Right ventricle myocardium superior (tissue), 1 donor: ENCODE results near the gene MSTO1. TPM values are rescaled to one million over a fixed set of nuclear protein-coding genes. Genes with fewer than 3 reads are reported as not detected.
A peak's percentile ranks its signal among the peaks of the same experiment; 100 is the strongest.
"Not testable (repeated sequence)": the region's sequence is repeated elsewhere in the genome, so short reads cannot be mapped to it uniquely, and the experiment has no call there.

Source experiments
- ATAC-seq: fragments of 200-7000 bp; cut with Tn5 transposase; one replicate; pipeline ENCODE4 v1.9.1; 2020; ENCODE audit warnings: mild to moderate bottlenecking; ENCODE audit not compliant: poor library complexity
- DNase-seq: peaks from one replicate; pipeline ENCODE4 v3.0.0-alpha.2; 2020
- intact Hi-C: fragments of 100-400 bp; cut with DNase I; formaldehyde crosslinking; loops from one replicate; pipeline ENCODE4 v1.11.2; 2022
- long read RNA-seq: library from polyadenylated mRNA; unstranded; transcript quantifications from one replicate; pipeline ENCODE4 v2.0.0, GENCODE V29; 2021
- total RNA-seq: library from RNA; stranded (reverse); fragmentation: NEBNext Ultra II Directional; extraction: Animal tissue kit (Norgen Biotek cat#: 25700); gene quantifications from one replicate; pipeline ENCODE4 v1.2.1, GENCODE V29; 2021
- donor health status: DM: no; HTN: yes; CAD: no; lungs with severe emphysema.

The MSTO1 gene
- 9.7 TPM for total RNA-seq
- long read RNA-seq, partial matches to known transcripts: 0 of 6 reads
- long read RNA-seq, other reads (novel, unspliced or antisense): 2 of 6 reads

DNA sequence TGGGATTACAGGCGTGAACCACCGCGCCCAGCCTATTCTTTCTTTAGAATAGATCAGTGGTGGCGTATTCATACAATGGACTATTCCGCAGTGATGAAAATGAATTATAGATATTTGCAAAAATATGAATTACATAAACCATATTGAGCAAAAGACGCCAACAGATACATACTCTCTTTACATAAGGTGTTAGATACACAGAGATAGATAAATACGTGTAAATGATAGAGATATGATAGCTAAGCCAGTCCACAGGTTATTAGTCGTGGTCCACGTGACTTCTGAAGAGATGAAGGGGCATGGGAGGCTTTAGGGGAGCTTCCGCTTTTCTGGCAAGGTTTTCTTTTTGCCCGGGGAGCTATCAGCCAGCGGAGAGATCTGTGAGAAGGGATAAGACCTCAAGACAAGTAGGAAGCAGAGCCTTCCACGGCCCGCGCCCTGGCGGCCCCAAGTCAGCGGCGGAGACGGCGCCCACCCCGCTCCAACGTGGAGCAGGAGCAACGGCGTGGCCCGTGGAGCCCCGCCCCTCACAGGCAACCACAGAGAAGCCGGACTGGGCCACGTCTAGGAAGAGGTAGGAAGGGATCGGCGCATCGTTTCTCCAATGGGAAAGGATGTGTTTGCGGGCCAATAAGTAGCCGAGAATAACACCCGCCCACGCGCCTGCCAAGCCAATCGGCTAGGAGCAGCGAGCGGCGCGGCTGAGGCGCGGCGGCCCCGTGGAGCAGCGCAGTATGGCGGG lies at the start of gene MSTO1:
TSS of gene MSTO1 (plus strand) at position 704 of the 742 bp plus-strand sequence. CDS start at position 735, 31 bp downstream.
- peak; percentile 98 for DNase-seq
- ATAC-seq: peak; percentile 98
- intact Hi-C loops: no loop called here

DNA sequence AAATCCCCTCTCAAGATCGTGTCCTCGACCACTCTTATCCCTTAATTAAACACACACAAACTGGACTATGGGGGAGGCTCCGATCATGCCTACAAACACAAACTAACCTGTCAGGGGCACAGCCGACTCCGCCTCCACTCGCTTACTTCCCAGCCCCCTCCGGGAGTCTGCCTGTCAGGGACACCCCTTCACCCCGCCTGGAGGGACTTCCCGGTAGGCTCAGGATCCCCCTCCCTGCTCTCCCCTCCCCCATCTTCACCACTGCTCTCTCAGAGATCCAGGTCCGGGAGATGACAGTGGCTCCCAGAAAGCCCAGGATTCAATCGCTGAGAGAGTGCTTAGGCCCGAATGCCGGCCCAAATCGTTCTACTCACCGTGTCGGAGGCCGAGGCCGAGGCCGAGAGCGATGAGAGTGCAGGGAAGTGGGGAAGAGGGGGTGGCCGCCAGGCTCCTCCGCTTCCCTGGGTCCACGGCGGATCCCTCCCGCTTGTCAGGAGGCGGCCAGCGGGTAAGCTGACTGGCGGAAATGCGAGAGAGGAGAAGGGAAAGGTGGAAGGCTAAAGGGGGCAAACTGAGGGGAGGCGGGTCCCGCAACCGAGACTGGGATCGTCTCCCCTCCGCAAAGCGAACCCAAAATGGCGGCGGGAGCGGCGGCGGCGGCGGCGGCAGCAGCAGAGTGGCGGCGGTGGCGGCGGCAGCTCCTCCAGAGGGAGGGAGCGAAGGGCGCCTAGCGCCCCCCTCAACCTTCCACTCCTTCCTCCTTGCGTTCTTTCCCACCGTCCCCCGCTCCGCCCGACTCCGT lies 48.0 kb upstream of the MSTO1 start:
- DNase-seq (peak; percentile 60), ATAC-seq (peak; percentile 47)
- intact Hi-C loops: not testable (repeated sequence)

DNA sequence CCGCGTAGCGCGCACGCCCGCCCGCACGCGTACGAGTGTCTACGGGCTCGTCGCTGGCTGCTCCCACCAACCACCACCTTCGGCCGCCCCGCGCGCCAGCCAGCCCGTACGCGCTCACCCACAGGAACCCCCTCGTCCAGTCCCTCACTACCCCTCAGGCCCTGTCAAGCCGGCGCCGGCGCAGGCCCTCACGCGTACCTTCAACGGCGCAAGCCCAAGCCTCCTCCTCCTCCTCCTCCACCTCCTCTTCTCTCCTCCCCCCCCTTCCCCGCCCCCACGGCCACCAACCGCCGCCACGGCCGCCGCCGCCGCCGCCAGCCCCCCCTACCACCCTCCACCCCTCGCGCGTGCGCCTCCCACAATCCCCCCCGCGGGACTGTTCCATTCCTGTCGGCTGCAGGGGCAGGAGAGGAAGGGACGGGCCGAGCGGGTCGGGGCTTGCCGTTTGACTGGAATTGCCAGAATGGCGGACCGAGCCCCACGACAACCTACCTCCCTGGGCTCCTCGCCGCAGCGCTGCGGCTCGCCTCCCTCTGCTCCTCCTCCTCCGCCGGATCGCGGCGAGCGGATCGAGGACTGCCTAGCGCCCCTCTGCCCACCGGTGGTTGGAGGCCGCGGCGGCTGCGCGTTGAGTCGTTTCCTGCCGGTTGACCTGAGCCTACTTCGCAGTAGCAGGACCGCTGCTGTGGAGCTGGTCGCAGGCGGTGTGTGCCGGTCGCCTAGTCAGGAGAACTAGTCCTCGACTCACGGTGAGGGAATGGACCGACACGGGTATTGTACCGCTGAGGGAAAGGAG lies 47.2 kb upstream of the MSTO1 start, which contains the start of gene ASH1L:
TSS of gene ASH1L (minus strand) at position 223 of the 796 bp plus-strand sequence. CDS start 41,284 bp downstream, outside the sequence.
- intact Hi-C loops: no loop called here
- ATAC-seq: peak; percentile 95
- peak; percentile 94 for DNase-seq

DNA sequence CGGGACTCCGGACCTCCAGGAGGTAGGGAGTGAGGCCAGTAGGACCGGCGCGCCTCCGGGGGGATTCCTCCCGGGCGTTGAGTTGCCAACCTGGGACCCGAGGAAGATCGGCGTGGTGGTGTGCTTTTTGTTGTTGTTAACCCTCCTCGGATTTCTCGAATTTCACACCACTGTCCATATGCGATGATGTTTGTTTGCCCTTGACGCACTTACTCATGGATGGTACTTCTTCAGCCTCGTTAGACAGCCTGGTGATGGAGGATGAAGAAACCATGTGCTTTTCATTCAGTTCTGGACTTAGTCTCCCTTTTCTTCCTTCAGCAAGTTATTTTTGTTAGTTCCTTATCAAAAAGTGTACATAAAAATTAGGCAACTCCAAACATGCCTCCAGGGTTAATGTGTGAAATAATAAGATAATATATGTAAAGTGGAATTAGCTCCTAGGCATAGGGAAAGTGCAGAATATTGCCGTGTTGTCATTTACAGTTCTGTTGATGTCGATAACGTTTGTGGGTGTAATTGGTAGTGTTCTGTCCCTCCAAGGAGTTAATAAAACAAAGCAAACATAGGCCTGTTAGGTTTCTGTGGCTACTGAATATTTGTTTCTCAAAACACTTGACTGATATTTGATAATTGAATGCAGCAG lies 46.5 kb upstream of the MSTO1 start:
- ATAC-seq, intact Hi-C loops, DNase-seq: not testable (repeated sequence)

DNA sequence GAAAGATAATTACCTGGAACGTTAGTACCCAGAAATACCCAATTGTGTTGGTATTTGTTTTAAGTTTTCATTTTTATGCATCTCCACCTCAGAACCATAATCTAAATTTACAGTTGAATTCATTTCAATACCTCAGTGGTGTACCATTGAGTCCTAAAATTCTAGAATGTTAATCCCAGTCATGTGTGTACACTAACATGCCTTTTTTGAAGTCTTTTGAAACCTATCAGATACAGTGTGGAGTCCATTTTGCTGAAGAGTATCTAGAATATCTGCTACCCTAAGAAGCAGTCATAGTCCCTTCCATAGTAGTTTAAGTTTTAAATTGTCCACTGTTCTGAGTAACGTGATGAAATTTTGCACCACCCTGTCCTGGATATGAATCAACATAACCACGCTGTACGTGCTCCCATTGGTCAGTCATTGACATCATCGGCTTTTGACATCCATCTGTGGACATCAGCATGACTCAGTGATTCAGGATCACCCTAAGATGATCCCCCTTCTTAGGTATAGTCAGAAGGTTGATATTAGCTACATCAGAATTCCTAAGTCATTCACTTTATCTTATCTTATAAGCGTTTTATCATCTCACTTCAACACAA lies 39.9 kb upstream of the MSTO1 start:
- intact Hi-C loops: no loop called here
- ATAC-seq: no peak
- DNase-seq: no peak

DNA sequence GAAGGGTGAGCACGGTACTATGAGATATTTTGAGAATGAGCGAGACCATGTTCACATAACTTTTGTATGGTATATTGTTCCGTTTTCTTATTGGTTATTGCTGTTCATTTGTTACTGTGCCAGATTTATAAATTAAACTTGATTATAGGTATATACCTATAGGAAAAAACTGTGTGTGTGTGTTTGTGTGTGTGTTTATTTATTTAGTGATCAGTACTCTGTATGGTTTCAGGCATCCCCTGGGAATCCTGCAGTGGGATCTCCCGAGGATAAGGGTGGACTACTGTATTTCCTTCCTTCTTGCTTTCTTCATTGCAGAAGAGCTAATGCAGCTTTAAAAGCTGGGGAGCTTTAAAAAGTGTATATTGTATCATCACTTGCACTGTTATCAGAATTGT lies 39.4 kb upstream of the MSTO1 start:
- DNase-seq (no peak), ATAC-seq (no peak)
- intact Hi-C loops: no loop called here

DNA sequence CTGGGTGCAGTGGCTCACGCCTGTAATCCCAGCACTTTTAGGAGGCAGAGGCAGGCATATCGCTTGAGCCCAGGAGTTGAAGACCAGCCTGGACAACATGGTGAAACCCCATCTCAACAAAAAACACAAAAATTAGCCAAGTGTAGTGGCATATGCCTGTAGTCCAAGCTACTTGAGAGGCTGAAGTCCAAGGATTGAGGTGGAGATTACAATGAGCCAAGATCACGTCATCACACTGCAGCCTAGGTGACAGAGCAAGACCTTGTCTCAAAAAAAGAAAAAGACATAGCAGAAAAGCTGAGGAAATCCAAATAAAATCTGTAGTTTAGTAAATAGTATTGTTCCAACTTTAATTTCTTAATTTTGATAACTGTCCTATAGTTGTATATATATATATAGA lies 35.9 kb upstream of the MSTO1 start:
- ATAC-seq: no peak
- no peak for DNase-seq
- intact Hi-C loops: no loop called here

DNA sequence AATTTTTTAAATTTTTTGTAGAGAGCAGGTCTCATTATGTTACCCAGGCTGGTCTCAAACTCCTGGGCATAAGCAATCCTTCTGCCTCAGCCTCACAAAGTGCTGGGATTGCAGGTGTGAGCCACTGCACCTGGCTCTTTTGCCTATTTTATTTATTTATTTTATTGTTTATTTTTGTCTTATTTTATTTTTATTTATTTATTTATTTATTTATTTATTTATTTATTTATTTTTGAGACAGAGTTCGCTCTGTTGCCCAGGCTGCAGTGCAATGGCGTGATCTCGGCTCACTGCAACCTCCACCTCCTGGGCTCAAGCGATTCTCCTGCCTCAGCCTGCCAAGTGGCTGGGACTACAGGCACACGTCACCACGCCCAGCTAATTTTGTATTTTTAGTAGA lies 34.4 kb upstream of the MSTO1 start:
- DNase-seq, intact Hi-C loops, ATAC-seq: not testable (repeated sequence)

DNA sequence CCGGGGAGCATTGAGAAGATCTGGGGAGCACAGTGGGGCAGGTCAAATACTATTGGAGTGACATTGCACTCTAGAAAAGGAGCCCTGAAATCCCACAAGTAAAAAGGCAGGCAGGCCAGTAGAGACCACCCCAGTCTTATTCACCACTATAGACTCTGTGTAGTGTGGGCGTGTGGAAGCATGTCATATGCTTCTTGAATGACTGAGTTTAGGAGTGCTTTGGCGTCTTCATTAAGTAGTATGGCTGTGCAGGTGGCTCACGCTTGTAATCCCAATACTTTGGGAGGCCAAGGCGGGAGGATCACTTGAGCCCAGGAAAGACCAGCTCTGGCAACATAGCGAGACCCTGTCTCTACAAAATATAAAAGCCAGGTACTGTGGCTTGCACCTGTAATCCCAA lies 26.2 kb upstream of the MSTO1 start:
- ATAC-seq, DNase-seq, intact Hi-C loops: not testable (repeated sequence)

DNA sequence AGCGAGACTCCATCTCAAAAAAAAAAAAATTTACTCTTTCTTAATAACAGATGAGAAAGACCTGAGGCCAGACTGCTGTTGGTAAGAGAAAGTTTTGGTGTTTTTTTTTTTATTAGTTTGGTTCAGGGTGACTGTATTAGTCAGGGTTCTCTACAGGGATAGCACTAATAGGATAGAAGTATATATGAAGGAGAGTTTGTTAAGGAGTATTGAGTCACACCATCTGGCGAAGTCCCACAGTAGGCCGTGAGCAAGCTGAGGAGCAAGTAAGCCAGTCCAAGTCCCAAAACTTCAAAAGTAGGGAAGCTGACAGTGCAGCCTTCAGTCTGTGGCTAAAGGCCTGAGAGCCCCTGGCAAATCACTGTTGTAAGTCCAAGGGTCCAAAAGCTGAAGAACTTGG lies 20.7 kb upstream of the MSTO1 start:
- DNase-seq, intact Hi-C loops, ATAC-seq: not testable (repeated sequence)

DNA sequence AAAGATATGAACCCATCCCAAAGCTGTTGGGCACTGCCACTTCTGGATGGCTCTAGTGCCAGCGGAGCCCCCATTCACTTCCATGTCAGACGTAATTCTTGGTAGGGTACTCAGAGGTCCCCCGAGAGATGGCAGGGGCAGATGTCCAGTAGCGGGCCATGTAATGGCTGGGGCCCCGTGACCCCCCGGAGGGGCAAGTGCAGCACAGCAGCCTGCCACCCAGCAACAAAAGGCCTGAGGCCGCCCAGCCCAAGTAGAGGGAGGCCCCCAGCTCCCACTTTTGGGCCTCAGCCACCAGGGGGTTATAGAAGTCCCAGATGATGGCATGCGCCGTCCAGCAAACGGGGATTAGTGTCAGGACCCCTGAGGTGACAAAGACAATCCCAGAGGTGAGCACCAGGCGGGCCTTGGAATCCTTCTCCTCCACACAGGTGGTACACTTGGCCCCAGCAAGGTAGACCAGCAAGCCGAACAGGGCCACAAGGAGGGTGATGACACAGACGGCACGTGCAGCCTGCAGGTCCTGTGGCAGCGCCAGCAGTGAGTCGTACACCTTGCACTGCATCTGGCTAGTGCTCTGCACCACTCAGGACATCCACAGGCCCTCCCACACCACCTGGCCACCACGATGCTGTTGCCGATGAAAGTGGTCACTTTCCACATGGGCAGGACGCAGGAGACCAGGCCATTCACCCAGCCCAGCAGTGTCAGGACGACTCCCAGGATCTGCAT lies 19.3 kb upstream of the MSTO1 start:
- DNase-seq, ATAC-seq: not testable (repeated sequence)
- intact Hi-C loops: loop anchor here (5.0 kb wide), 1 partner anchor 338 kb away; no protein-coding TSS in a partner anchor

DNA sequence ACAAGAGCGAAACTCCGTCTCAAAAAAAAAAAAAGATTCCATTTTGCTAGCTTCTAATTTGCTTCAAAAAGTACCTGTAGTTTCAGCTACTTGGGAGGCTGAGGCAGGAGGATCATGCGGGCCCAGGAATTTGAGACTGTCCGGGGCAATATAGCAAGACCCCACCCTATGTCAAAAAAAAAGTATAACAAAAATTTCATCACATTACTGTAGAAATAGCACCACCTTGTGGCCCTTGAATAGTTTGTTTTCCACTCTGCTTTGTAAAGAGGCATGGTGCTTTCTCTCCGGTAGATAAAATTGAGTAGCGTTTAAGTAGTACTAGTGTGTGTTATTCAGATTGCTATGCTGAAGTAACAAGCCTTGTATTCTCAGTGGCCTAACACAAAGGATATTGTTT lies 18.2 kb upstream of the MSTO1 start:
- intact Hi-C loops: loop anchor here (5.0 kb wide), 1 partner anchor 339 kb away; no protein-coding TSS in a partner anchor
- DNase-seq (no peak), ATAC-seq (peak; percentile 77)

DNA sequence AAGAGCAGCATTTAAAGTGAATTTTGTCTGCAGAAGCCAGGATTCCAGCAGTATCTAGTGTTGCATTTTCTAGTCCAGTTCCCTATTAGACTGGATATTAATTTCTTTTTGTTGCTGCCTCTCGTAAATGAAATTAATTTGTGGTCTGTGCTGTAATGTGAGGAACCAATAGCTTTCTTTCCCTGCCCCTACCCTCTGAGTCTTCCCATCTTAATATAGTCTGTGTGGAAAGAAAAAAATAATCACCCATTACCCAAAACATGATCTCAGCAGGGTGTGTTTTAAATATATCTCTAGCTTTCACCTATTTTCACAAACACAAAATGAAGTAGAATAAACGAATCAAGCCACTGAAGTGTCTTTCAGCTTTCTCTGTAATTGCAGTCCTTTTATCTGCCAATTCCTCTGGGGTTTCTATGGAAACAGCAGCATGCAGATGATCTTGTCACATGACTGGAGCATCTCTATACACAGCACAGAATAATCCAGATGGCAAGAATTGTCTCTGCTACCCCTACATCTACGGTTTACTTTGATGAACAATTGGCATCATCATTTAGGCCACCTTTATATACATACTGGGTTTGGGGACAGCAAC lies 14.0 kb upstream of the MSTO1 start:
- intact Hi-C loops, ATAC-seq, DNase-seq: not testable (repeated sequence)

DNA sequence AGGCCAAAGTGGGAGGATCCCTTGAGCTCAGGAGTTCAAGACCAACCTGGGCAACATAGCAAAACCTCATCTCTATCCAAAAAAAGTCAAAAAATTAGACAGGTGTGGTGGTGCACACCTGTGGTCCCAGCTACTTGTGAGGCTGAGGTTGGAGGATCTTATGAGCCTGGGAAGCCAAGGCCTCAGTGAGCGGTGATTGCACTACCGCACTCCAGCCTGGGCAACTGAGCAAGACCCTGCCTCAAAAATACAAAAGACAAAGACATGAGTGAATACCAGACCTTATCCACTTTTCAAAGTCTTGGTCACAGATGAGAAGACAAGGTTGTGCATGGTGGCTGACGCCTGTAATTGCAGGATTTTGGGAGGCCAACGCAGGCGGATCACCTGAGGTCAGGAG lies 13.2 kb upstream of the MSTO1 start:
- DNase-seq (no peak), ATAC-seq (no peak)
- intact Hi-C loops: no loop called here

DNA sequence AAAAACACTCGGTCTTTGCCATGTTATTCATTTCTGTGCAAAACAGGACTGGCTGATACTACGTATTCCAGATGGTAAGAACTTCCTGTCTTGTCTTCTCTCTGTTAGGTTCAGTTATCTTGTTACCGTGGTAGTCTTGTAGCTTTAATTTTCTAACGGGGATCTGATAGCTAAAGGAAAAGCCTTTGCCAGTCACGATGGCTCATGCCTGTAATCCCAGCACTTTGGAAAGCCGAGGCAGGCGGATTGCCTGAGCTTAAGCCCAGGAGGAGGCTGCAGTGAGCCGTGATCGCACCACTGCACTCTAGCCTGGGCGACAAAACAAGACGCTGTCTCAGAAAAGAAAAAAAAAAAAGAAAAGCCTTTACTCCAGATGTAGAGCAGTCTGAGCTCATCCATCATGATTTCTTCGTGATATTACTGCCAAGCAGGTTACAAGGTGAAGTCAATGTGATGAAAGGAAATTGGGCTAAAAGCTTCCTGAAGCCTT lies 11.1 kb upstream of the MSTO1 start:
- DNase-seq: peak; percentile 41
- intact Hi-C loops: no loop called here
- ATAC-seq: peak; percentile 38

DNA sequence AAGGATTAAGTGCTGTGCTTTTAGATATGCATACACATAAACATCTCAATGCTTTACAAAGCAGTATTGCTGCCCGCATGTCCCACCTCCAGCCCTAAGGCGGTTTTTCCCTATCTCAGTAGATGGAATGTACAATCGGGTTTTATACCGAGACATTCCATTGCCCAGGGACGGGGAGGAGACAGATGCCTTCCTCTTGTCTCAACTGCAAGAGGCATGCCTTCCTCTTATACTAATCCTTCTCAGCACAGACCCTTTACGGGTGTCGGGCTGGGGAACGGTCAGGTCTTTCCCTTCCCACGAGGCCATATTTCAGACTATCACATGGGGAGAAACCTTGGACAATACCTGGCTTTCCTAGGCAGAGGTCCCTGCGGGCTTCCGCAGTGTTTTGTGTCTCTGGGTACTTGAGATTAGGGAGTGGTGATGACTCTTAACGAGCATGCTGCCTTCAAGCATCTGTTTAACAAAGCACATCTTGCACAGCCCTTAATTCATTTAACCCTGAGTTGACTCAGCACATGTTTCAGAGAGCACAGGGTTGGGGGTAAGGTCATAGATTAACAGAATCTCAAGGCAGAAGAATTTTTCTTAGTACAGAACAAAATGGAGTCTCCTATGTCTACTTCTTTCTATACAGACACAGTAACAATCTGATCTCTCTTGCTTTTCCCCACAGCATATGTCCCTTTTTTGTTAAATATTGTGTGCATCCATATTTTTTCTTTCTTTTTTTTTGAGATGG lies 10.0 kb upstream of the MSTO1 start:
- ATAC-seq, DNase-seq, intact Hi-C loops: not testable (repeated sequence)
